HG02884 (cell line): ENCODE measurements around the gene RMI1.
"Not testable (repeated sequence)": the region's sequence is repeated elsewhere in the genome, so short reads cannot be mapped to it uniquely, and the experiment has no call there.

Experiments used
- ATAC-seq: cut with Tn5 transposase; IDR thresholded peaks from one replicate; pipeline ENCODE4 v1.9.1; 2021; ENCODE audit warnings: mild to moderate bottlenecking, moderate library complexity; ENCODE audit not compliant: unreplicated experiment

The RMI1 gene

DNA sequence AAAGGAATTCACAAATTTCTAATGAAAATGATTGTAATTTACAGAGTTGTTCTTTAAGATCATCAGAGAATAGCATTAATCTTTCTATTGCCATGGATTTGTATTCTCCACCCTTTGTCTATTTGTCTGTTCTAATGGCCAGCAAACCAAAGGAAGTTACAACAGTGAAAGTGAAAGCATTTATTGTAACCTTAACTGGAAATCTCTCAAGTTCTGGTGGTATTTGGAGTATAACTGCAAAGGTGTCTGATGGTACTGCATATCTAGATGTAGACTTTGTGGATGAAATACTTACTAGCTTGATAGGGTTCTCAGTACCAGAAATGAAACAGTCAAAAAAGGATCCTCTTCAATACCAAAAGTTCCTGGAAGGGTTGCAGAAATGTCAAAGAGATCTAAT, 21.7 kb downstream of the RMI1 start:
- peak; percentile 60 for ATAC-seq

- ATAC-seq = no peak
These were observed 22.6 kb downstream of the RMI1 start for GRCh38 chr9:84003246-84003645.

DNA sequence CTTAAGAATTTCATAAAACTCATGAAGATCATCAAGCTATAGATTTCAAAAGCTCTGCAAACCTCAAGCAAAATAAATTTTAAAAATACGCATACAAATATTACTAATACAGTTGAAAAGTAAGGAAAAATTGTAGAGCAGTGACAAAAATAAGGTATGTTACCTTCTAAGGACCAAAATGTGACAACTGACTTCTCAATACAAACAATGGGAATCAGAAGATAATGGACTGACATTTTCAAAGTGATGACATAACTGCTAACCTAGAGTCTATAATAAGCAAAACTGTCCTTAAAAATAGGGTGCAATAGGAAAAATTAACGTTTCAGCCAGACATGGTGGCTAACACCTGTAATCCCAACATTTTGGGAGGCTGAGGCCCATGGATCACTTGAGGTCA, 27.1 kb downstream of the RMI1 start:
- ATAC-seq = no peak

DNA sequence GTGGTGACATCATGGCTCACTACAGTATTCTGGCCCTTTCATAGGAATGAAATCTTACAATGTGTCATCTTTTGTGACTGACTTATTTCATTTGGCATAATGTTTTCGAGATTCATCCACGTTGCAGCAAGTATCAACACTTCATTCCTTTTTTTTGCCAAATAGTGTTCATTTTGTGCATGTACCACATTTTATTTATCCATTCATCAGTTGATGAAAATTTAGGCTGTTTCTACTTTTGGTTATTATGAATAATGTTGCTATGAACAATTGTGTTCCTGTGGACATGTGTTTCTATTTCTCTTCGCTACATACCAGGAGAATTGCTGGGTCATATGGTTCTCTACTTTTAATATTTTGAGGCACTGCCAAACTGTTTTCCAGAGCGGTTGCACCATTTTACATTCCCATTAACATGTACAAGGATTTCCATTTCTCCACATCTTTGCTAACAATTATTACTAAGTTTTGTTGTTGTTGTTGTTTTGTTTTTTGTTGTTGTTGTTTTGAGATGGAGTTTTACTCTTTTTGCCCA, 43.5 kb downstream of the RMI1 start:
- no peak for ATAC-seq

DNA sequence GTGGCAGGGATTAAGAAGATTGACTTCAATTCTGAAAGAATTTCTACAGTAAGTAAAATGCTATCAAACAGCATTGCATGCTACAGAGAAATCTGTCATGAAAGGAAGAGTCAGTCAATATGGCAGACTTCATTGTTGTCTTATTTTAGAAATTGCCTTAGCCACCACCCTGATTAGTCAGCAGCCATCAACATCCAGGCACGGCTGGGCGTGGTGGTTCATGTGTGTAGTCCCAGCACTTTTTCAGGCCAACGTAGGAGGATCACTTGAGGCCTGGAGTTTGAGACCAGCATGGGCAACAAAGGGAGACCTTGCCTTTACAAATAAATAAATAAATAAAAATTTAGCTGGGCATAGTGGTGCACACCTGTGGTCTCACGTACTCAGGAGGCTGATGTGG, 46.6 kb downstream of the RMI1 start:
- no peak for ATAC-seq

GRCh38 chr9:84031534-84031933, 50.9 kb downstream of the RMI1 start:
- no peak for ATAC-seq

DNA sequence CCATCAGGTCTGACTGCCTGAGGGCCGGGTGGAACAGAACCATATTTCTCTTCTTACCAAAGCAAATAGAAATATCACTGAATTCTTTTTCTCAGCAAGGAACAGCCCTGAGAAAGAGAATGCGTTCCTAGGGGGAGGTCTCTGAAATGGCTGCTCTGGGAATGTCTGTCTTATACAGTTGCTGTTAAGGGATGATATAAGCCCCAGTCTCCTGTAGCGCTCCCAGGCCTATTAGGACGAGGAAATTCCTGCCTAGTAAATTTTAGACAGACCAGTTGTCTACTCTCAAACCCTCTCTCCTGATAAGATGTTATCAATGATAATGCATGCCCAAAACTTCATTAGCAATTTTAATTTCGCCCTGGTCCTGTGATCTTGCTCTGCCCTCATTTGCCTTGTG, 61.3 kb downstream of the RMI1 start:
- not testable (repeated sequence) for ATAC-seq

GRCh38 chr9:84045481-84046097, 65.0 kb downstream of the RMI1 start:
- no peak for ATAC-seq
